Amygdala (tissue), 56 donors: Measurements from ENCODE around the gene PNMT.
A peak's percentile ranks its signal among the peaks of the same experiment; 100 is the strongest.
"Not testable (repeated sequence)": the region's sequence is repeated elsewhere in the genome, so short reads cannot be mapped to it uniquely, and the experiment has no call there.

Experiments
- DNase-seq, 56 donors: peaks; one replicate each; lab custom pipeline; 2025; lab: John Stamatoyannopoulos, UW

PNMT gene

GRCh38 chr17:39679521-39680192, 11.4 kb downstream of the PNMT start:
- DNase-seq: no peak

- DNase-seq: no peak
Measured at GRCh38 chr17:39683295-39683939, 15.2 kb downstream of the PNMT start.

- no peak for DNase-seq
Measured at GRCh38 chr17:39684369-39685192, 16.3 kb downstream of the PNMT start.

GRCh38 chr17:39687101-39687545, 18.9 kb downstream of the PNMT start:
- no peak for DNase-seq

GRCh38 chr17:39687546-39688474, 19.6 kb downstream of the PNMT start, which contains the start of gene PGAP3:
Gene PGAP3, minus strand, starts transcription at chr17:39688057. Its CDS starts 43 bp downstream, at chr17:39688014.
- DNase-seq: peak; percentile 26 to 97 (median 82)

- DNase-seq: no peak
Measured at GRCh38 chr17:39688475-39688835, 20.2 kb downstream of the PNMT start.

- DNase-seq: no peak
Measured at GRCh38 chr17:39688945-39689344, 20.7 kb downstream of the PNMT start.

GRCh38 chr17:39694593-39694992, 26.3 kb downstream of the PNMT start:
- no peak for DNase-seq

GRCh38 chr17:39695089-39695474, 26.8 kb downstream of the PNMT start:
- no peak for DNase-seq

GRCh38 chr17:39696731-39697130, 28.5 kb downstream of the PNMT start:
- DNase-seq: no peak

- DNase-seq: no peak
Measured at GRCh38 chr17:39697961-39698360, 29.7 kb downstream of the PNMT start.

GRCh38 chr17:39699157-39699817, 31.0 kb downstream of the PNMT start:
- not testable (repeated sequence) for DNase-seq

- peak in 13 of 56 donors; percentile 6 to 46 (median 20) for DNase-seq
Measured at GRCh38 chr17:39699818-39700147, 31.5 kb downstream of the PNMT start, which contains the start of gene ERBB2. Gene ERBB2, plus strand, starts transcription at chr17:39700064. Its CDS starts 175 bp downstream, at chr17:39700239.

- DNase-seq: no peak
Measured at GRCh38 chr17:39700148-39700987, 32.1 kb downstream of the PNMT start.

- no peak for DNase-seq
Measured at GRCh38 chr17:39701012-39701783, 32.9 kb downstream of the PNMT start.

- DNase-seq: no peak
Measured at GRCh38 chr17:39701784-39702422, 33.6 kb downstream of the PNMT start.
